Measurements from ENCODE around the gene ASAP2.

- TF ChIP-seq CTCF (IDR thresholded peaks at IDR 0.05; ENCODE audit: low read length): no peak
- no peak for TF ChIP-seq EZH2 (IDR thresholded peaks at IDR 0.05; ENCODE audit: borderline replicate concordance, low read length)
These were observed 84.7 kb downstream of the ASAP2 start for GRCh38 chr2:9291331-9291730.
